GM21360 (cell line): ENCODE results near the gene COG2.

ENCODE experiments used
- ATAC-seq: cut with Tn5 transposase; IDR thresholded peaks from one replicate; pipeline ENCODE4 v1.9.1; 2021; ENCODE audit warnings: mild to moderate bottlenecking, moderate library complexity; ENCODE audit not compliant: unreplicated experiment

Gene COG2

DNA sequence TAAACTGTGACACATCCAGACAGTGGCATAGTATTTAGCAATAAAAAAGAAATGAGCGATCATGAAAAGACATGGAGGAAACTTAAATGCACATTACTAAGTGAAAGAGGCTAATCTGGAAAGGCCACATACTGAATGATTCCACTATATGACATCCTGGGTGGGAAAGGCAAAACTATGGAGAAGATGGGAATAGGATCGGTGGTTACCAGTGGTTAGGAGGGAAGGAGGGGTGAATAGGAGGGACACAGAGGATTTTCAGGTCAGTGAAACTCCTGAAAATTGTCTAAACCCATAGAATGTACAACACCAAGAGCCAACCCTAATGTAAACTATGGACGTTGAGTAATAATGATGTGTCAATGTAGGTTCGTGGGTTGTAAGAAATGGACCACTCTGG, 57.9 kb downstream of the COG2 start:
- ATAC-seq = no peak

DNA sequence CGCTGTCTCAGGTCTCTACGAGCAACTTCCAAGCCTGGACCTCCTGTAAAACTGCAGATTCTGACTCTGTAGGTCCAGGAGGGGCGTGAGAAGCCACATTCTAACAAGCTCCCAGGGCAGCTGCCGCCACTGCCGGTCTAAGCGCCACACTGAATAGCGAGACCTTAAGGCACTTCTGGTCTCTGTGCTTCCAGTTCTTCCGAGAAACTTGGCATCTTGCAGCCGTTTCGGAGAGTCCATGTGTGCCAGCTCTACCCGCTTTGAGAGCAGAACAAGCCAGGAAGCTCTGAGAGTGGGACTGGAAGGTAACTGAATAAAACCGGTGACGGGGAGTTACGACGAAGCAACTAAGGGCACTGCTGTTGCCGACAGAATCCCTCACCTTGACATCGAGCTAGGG, 59.2 kb downstream of the COG2 start:
- no peak for ATAC-seq

DNA sequence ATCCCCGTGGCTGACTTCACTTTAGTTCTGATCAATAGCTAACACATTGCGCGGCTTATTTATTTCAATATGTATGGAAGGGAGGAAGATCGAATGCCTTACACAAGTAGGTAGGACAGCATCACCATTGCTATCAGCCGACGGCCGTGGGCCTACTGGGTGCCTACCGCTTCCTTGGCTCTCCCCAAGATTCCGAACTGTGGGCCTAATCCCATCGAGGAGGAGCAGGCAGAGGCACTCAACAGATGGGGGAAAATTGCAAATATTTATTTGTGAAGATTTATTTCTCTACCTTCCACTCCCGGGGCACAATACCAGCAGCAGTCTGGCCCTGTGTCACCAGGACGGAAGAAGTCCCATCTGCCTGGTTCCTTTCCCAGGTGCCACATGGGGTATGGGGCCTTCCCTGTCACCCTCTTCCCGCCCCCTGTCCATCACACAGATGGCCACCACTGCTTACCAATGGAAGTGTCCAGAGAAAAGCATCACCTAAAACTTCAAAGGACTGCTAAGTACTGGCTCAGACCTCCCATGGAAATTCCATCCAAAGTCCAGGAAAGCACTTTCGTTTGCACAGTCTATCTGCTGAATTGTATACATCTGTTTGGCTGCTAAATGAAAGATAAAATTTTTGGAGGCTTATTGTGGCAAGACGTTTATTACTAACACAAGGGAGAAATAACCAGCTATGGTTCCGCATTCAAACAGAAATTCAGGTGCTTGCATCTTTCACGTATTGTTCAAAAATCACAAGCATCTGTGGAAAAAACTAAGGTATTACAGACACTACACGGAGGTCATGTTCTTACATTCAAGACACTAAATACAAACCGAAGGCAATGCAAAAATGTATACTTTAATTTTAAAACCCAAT, 59.9 kb downstream of the COG2 start:
- ATAC-seq = no peak

DNA sequence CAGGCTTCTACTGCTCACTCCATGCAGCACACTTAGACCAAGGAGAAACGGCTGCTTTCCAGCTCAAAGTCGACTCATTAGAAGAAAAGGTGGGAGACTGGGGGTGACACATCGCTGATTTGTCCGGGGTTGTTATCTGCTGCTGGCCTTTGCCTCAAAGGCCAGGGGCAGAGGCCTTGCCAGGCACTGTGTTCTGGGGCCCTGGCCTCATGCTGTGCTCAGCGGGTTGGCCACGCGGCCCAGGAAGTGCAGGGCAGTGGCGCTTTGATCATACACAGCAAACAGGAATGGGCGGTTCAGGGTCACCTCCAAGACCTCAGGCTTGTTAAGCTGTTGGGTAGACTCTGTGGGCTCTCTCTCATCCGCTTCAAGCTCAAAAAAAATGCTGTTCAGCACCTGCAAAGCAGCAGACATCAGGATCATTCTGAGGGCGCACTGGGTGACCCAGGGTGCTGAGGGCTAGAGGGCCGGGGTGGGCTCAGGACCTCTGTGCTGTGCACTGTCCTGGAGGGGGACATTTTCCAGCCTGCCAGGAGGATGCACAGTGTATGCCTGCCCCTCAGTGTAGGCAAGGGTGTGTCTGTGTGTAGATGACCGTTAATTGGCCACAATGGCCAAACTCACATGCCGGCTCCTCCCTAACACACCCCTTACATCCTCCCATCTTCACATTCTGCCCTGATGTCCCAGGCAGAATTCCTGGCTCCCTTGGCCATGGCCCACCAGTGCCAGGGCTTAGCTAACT, 60.8 kb downstream of the COG2 start:
- ATAC-seq = no peak

DNA sequence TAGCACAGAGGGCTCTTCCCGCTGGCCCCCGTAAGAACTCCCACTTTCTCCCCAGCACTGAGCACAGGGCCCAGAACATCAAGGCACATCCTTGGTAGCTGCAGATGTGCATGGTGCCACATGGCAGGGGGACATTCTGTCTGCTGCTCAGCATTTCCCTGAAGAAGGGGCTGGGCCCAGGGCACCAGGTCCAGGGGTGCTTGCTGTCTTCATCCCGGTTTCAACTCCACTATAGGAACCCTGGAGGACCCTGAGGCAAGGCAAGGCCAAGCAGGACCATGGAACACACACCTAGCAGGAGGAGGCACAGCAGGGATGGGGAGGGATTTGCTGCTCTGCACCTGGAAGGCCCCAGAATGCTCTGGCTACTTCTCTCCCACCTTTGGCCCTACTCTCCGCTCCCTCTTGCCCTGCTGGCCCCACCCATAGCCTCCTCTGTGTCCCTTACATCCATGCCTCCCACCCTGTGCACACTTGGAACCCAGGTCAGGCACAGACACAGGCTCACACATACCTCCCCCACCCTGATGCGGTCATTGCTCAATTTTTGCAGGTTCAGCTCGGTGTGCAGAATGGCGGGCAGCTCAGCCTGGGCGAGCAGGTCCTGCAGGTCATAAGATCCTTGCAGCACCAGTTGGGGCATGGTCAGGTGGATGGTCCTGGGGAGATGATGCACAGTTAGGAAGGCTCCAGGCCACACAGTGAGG, 61.6 kb downstream of the COG2 start:
- ATAC-seq = no peak

DNA sequence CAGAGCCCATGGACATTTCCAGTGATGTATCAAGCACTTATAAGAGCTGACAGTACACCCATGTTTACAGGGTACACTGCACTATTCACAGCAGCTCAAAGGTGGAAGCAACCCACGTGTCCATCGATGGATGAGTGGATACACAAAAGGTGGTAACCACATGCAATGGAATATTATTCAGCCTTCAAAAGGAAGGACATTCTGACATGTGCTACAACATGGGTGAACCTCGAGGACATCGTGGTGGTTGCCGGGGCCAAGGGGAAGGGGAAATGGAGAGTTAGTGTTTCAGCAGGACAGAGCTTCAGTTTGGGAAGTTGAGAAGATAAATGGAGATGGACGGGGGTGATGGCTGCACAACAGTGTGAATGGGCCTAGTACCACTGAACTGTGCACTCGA, 62.5 kb downstream of the COG2 start:
- no peak for ATAC-seq

DNA sequence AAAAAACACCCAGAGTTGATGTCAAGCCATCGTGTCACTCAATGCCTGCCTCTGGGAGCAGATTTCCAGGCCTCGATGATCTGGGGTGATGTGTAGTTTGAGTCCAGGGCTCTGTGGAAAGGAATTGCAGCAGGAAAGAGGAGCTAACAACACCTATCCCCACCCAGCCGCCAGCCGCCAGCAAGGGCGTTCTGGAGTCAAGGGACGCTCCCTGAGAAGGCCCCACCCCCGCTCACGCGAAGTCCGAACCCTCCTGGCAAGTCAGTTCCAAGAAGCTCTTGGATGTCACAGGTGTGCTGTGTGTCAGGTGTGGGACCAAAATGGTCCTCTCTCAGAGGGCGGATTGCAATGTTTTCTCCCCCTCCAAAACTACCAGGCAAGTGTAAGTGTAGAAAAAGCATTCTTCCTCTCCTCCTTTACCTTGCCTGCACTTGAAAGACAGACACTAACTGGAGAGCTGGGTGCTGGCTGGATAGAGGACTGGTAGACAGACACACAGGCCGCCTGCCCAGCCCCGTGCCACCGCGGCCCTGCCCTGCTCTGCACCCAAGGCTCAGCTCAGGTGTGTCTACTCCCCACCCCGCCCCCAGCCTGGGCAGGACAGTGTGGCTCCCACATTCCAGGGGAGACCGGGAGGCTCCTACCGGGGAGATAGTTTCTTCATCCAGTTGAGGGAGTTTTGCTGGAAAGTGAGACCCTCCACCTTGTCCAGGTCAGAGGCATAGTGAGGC, 63.2 kb downstream of the COG2 start:
- no peak for ATAC-seq

DNA sequence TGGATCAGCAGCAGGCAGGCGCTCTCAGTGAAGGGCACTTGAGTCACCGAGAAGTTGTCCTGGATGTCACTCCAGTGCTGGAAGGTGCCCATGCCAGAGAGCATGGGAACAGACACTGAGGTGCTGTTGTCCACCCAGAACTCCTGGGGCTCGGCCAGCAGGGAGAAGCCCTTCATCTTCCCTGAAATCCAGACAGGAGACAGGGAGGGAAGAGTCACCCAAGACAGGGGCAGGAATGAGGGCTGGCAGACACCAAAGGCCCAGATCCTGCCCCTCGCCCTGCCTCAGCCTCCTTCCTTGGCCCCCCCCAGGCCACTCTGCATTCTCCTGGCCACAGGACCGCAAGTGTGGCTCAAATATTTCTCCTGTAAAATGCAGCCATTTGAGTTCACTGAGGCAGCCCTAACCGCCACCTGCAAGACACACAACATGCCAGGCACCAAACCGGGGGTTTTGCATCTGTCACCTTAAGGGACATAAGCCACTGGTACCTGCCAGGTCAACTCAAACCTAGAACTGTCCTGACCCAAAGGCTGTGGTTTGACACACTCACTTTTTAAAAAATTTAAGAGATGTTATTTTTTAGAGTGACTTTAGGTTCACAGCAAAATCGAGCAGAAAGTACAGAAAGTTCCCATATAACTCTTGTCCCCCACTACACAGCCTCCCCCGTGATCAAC, 63.9 kb downstream of the COG2 start:
- ATAC-seq = no peak

DNA sequence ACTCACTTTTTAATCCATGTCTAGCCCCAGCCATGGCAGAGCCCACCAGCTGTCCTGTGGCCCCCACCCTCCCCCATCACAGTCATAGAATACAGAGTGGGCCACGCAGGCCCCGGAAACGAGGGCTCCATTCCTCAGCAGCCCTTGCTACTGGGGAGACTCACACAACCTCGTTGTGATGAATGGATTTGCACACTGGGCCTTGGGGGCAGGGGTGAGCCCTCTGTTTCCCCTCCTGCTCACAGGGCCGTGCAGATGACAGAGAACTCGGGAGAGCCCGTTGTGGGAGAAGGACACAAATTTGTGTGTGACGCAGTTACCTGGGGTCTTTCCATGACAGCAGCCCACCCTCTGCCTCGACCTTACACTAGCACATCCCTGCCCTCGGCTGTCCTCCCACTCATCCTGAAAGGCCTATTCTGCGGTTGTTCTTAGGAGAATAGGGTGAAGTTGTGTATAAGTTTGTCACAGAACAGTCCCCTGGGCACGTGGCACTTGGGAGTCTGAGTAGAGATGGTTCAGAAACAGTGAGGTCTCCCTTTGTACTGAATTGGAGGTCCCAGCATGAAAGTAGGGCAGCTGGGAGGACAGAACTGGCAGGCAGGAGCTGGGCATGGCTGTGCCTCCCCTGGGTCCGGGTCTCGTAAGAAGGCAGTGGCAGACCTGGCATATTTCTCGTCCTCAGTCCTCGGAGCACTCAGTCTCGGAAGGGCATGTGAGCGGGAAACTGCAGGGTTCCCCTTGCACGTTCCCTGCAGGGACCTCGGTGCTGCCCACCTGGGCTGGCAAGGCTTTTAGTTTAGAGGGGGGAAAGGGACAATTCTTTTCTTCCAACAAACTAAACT, 64.8 kb downstream of the COG2 start:
- no peak for ATAC-seq

DNA sequence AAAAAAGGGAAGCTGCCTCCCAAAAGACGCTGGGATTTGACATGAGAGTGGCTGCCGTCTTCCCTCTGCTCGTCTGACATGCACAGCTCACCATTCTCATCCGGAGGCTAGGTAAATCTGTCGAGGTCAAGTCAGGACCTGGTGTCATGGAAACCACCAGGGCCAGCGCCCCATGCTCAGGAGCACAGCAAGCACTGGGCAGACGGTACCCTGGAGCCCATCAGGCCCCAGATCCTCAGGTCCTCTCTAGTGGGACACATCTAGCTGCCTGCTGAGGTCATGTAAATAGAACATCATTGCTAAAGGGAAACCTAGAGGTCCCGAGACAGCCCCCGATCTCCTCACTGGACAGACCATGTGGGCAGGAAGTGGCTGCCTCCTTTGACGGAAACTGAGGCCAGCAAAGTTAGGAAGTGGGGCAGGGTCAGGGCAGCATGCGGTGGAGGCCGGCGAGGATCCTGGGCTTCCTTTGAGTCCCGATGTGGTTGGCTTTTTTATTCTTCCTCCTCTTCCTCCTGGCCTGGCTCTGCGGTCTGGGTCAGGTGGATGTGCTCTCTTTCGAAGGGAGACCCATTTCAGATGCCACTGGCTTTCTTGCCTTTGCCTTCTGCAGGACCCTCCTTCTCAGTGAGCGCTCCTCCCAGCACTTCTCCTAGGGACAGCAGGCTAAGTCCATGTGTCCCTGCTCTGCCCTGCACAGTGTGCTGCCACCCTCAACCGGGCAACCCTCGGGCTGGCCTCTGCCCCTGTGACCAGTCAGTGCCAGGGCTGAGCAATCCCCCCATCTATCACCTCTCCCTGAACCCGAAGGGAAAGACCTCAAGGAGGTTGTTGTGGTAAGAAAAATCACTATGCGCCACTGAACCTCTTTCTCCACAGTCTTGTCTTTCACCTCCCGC, 65.7 kb downstream of the COG2 start:
- ATAC-seq = no peak

DNA sequence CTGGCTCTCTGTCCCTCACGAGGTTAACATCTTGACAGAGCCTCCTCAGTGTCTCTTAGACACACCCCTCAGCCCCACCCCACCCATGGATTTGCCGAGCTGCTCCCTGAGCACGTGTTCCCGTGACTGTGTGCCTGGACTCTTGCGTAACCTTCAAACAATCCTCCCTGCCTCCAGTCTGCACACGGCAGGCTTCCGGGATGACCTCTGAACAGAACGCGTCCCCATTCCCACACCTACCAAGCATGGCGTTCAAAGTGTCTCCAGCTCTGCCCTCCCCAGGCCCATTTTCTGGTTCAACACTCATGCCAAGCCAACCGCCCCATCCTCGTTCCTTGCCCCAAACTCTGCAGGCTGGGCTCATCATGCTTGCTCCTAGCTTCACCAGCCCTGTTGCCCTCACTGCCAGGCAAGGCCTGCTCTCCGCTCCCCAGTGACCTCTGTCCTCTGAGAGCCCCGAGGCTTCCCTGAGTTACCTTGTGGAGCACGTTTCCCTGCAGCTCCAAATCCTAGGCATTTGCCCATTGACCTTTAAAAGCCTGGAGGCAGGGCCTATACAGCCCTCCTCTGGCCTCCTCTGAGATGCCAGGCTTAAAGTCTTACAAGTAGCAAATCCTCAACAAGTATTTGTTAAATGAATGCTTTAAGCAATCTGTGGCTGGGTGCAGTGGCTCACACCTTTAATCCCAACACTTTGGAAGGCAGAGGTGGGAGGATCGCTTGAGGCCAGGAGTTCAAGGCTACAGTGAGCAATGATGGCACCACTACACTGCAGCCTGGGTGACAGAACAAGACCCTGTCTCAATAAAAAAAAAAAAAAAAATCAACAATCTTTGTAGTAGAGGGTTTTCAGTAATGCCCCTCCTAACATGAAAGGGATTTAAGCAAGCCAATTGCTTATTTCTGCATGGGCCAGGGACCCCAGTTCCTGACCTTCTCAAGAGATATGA, 66.6 kb downstream of the COG2 start:
- no peak for ATAC-seq

DNA sequence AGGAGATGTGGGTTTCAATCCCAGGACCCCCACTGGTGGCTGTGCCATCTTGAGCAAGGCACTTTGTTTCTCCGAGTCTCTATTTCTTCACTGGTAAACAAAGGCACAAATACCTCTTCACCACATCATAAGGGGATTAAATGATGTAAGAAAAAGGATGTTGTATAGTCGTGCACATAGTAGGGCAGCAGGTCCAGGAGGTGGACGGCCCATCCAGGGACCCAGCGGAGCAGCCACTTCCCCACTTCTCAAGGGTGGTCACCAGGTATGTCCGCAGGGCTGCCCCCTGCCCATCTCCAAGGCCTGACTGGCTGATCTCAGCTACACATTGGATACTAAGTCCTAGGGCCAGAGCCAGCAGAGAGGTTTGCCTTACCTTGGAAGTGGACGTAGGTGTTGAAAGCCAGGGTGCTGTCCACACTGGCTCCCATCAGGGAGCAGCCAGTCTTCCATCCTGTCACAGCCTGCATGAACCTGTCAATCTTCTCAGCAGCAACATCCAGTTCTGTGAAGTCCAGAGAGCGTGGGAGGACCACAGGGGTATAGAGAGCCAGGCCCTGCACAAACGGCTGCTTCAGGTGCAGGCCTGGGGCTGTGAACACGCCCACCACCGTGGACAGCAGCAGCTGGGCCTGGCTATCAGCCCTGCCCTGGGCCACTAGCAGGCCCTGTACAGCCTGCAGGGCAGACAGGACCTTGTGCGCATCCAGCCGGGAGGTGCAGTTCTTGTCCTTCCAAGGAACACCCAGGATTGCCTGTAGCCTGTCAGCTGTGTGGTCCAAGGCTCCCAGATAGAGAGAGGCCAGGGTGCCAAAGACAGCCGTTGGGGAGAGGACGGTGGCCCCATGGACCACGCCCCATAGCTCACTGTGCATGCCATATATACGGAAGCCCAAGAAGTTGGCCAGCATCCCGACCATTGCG, 67.6 kb downstream of the COG2 start:
- ATAC-seq = no peak

DNA sequence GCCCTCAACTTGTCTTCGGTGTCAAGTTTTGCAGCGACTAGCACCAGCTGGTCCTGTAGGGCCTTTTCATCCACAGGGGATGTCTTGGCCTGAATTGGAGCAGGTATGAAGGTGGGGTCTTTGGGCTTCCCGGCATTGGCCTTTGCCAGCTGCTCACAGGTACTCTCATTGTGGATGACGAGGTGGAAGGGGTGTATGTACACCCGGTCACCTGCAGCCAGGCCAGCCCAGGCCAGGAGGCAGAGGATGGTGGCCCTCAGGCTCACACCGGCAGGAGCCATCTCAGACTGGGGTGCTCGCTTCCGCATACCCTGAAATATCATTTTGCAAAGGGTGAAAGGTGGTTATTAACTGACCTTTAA, 68.2 kb downstream of the COG2 start:
- no peak for ATAC-seq

DNA sequence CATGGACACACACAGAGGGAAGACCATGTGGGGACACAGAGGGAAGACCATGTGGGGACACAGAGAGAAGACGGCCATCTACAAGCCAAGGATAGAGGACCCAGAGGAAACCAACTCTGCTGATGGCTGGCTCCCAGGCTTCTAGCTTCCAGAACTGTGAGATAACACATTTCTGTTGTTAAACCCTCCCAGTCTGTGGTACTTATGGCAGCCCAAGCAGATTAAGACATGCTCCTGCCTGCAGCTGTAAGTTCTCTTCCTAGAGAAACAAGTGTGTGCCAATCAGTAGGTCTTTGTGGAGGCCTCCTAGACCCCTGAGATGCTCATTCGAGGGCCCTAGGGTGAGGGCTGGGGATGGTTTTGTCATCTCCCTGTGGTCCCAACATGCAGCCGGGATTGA, 69.0 kb downstream of the COG2 start:
- no peak for ATAC-seq

DNA sequence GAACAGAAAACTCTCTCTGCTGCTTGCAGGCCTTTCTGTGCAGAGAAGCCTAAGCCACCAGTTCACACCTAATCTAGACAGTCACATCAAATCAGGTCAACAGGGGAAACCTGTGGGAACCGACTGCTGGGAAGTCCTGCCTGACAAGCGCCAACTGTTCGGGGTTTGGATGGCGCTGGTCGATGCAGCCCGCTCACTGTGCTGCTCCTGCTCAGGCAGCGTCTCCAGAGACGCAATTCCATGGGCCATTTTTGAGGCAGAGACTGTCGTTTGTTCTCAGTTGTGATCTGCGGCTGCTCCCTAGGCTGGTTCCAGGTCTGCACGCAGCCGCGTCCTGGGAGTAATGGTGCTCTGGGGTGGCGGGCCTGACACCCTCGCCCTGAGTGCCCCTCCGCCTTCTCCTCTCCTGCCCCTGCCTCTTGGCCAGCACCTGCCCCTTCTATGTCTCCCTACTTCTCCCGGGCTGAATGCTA, 70.2 kb downstream of the COG2 start:
- no peak for ATAC-seq

DNA sequence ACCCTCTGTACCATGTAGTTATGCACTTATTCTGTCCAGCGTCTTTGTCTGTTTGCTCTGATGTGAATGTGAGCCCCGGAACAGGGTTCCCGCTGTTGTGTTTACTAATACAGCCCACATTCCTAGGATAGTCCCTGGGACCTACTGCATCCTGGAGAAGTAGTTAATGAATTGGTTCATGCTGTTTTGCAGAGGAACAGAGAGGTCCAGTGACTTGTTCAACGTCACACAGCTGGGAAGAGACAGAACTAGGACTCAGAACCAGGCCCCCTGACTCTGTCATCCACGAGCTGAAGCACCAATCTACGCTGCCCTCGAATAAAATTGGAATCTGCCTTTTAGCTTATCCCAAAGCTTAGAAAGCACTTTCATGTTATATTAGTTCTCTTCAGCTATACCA, 70.9 kb downstream of the COG2 start:
- no peak for ATAC-seq
